GM10248 (cell line): ENCODE measurements around the gene ADAM22.

Source experiments
- CTCF ChIA-PET: fragments of 300-600 bp; sonication (Branson Sonifier 250); formaldehyde crosslinking; extraction: SDS; loops from one replicate; lab custom pipeline; 2021; ENCODE audit warnings: antibody characterized with exemption; lab: Yijun Ruan, JAX
- POLR2A ChIA-PET: fragments of 350-650 bp; sonication (Branson Sonifier 250); formaldehyde crosslinking; extraction: SDS; loops from one replicate; lab custom pipeline; 2020; ENCODE audit warnings: antibody characterized with exemption; lab: Yijun Ruan, JAX
- DNase-seq: peaks from one replicate; pipeline ENCODE4 v3.0.0; 2012; ENCODE audit errors: extremely low spot score
- TF ChIP-seq, protein P1 (sequence below): IDR thresholded peaks from 2 replicates; pipeline ENCODE4 v1.5.1; 2012; ENCODE audit warnings: mild to moderate bottlenecking, low read depth; ENCODE audit errors: extremely low read depth, missing control alignments, control extremely low read depth

Gene ADAM22

GRCh38 chr7:88005191-88005590 is 71.1 kb downstream of the ADAM22 start:
- ChIA-PET POLR2A (no interaction called here), CTCF (interaction anchor here (1.7 to 2.2 kb wide), 2 partner anchors 9 to 10 kb away, joined by 5 to 6 read pairs; no protein-coding TSS in a partner anchor)
- TF ChIP-seq, protein P1, sequence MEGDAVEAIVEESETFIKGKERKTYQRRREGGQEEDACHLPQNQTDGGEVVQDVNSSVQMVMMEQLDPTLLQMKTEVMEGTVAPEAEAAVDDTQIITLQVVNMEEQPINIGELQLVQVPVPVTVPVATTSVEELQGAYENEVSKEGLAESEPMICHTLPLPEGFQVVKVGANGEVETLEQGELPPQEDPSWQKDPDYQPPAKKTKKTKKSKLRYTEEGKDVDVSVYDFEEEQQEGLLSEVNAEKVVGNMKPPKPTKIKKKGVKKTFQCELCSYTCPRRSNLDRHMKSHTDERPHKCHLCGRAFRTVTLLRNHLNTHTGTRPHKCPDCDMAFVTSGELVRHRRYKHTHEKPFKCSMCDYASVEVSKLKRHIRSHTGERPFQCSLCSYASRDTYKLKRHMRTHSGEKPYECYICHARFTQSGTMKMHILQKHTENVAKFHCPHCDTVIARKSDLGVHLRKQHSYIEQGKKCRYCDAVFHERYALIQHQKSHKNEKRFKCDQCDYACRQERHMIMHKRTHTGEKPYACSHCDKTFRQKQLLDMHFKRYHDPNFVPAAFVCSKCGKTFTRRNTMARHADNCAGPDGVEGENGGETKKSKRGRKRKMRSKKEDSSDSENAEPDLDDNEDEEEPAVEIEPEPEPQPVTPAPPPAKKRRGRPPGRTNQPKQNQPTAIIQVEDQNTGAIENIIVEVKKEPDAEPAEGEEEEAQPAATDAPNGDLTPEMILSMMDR: no peak
- no peak for DNase-seq

- DNase-seq: no peak
- TF ChIP-seq, protein P1: no peak
- ChIA-PET CTCF (no interaction called here), POLR2A (no interaction called here)
Observed at GRCh38 chr7:88009651-88010050, 75.6 kb downstream of the ADAM22 start.

GRCh38 chr7:88012086-88012485 is 78.0 kb downstream of the ADAM22 start:
- TF ChIP-seq, protein P1: no peak
- CTCF ChIA-PET: interaction anchor here (0.9 kb wide), 1 partner anchor 9 kb away, joined by 3 read pairs; no protein-coding TSS in a partner anchor
- POLR2A ChIA-PET: no interaction called here
- no peak for DNase-seq

GRCh38 chr7:88013981-88014380 is 79.9 kb downstream of the ADAM22 start:
- ChIA-PET CTCF (interaction anchor here (1.1 to 1.3 kb wide), 4 partner anchors 11 to 79 kb away, joined by 3 to 4 read pairs (median 3); no protein-coding TSS in a partner anchor), POLR2A (no interaction called here)
- TF ChIP-seq, protein P1: no peak
- DNase-seq: no peak

GRCh38 chr7:88014581-88014980 is 80.5 kb downstream of the ADAM22 start:
- ChIA-PET CTCF (interaction anchor here (1.1 to 1.4 kb wide), 4 partner anchors 9 to 40 kb away, joined by 3 to 5 read pairs (median 4); no protein-coding TSS in a partner anchor), POLR2A (no interaction called here)
- TF ChIP-seq, protein P1: no peak

DNA sequence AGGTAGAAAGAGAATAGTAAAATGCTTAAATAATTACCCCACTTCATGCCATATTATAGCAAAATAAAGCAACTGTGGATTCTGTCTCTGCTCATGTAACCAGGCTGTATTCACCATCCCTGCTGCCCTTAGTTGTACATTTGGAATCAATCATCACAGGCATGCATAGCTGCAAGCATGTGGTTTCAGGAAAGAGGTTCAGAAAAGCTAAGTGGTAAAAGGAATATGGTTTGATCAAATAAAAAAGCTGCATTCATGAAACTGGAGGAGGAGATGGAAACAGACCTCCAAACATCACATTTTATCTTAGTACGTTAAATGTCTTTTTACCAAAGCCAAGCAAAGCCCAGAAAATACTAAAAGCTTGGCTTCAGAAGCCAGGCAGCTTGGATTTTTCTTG is 81.3 kb downstream of the ADAM22 start:
- DNase-seq: no peak
- ChIA-PET POLR2A (no interaction called here), CTCF (interaction anchor here (1.4 kb wide), 2 partner anchors 10 to 12 kb away, joined by 3 to 5 read pairs; no protein-coding TSS in a partner anchor)
- TF ChIP-seq, protein P1: no peak

More at GRCh38 chr7:88014581-88014980, 80.5 kb downstream of the ADAM22 start:
- DNase-seq: no peak
